GM12878 (cell line): ENCODE results near the gene OPCML. TPM values are rescaled to one million over a fixed set of nuclear protein-coding genes. Genes with fewer than 3 reads are reported as not detected.

Experiments
- ATAC-seq: fragments of 200-7000 bp; cut with Tn5 transposase; 3 replicates; pipeline ENCODE4 v1.9.1; 2020; ENCODE audit warnings: mild to moderate bottlenecking, moderate library complexity
- BruUV-seq: library from RNA; stranded (reverse); fragments of 400-500 nt; replicated peaks from 2 replicates; lab custom pipeline; 2021; lab: Mats Ljungman, UMichigan
- CTCF ChIA-PET: fragments of 300-600 bp; sonication (Branson Sonifier 250); formaldehyde crosslinking; extraction: SDS; loops from one replicate; lab custom pipeline; 2021; ENCODE audit warnings: inconsistent platforms; lab: Yijun Ruan, JAX
- POLR2A ChIA-PET: fragments of 350-600 bp; formaldehyde crosslinking; extraction: SDS; loops from one replicate; lab custom pipeline; 2021; ENCODE audit warnings: inconsistent platforms; lab: Charles Lee
- RAD21 ChIA-PET: fragments of 300-600 bp; sonication (Branson Sonifier 250); formaldehyde crosslinking; loops from one replicate; lab custom pipeline; 2023; ENCODE audit warnings: antibody characterized with exemption; ENCODE audit not compliant: unreplicated experiment; lab: Charles Lee
- SMC1A ChIA-PET: fragments of 300-600 bp; sonication (Branson Sonifier 250); formaldehyde crosslinking; loops from one replicate; lab custom pipeline; 2023; ENCODE audit not compliant: unreplicated experiment, uncharacterized antibody; lab: Charles Lee
- DNase-seq: peaks from one replicate; pipeline ENCODE4 v3.0.0-alpha.2; 2011; ENCODE audit warnings: low read depth, low spot score
- FAIRE-seq: peaks from 3 replicates; lab custom pipeline; 2011; peaks lifted over from hg19 to GRCh38; lab: Jason Lieb, UNC
- H2AFZ ChIP-seq: 2 replicates; pipeline ENCODE4 v1.6.0; 2011; ENCODE audit warnings: low read depth, low read length, control low read depth; ENCODE audit not compliant: control insufficient read depth
- H3K27ac ChIP-seq: 2 replicates; pipeline ENCODE4 v1.5.1; 2011; ENCODE audit warnings: control low read depth; ENCODE audit not compliant: control insufficient read depth, insufficient read depth
- H3K27me3 ChIP-seq, 2 experiments: replicated peaks in 1 of 2; 2 replicates each; pipeline versions ENCODE4 v1.6.0 to v1.6.1; 2011; ENCODE audit warnings: low read length in 1 of 2; ENCODE audit not compliant: control insufficient read depth in 2 of 2, insufficient read depth in 2 of 2
- H3K36me3 ChIP-seq, 2 experiments: 2 replicates each; pipeline ENCODE4 v1.5.1; 2011; ENCODE audit warnings: low read length in 1 of 2; ENCODE audit not compliant: control insufficient read depth in 2 of 2, insufficient read depth in 2 of 2
- H3K4me1 ChIP-seq: 2 replicates; pipeline ENCODE4 v1.6.1; 2011; ENCODE audit warnings: mild to moderate bottlenecking, low read length, moderate library complexity, mixed read lengths; ENCODE audit not compliant: control insufficient read depth, insufficient read depth
- H3K4me2 ChIP-seq: 2 replicates; pipeline ENCODE4 v1.6.0; 2011; ENCODE audit warnings: control low read depth; ENCODE audit not compliant: control insufficient read depth, insufficient read depth
- H3K4me3 ChIP-seq: fragments of 200-600 bp; sonication (generic); 2 replicates; pipeline ENCODE4 v1.5.1; 2016
- H3K79me2 ChIP-seq: 2 replicates; pipeline ENCODE4 v1.6.0; 2011; ENCODE audit warnings: low read length; ENCODE audit not compliant: control insufficient read depth, insufficient read depth
- H3K9ac ChIP-seq: 2 replicates; pipeline ENCODE4 v1.8.0; 2011; ENCODE audit warnings: low read length, control low read depth, mixed read lengths; ENCODE audit not compliant: control insufficient read depth, insufficient read depth
- H3K9me3 ChIP-seq: replicated peaks from 3 replicates; pipeline ENCODE4 v1.5.1; 2011; ENCODE audit warnings: mild to moderate bottlenecking, low read length; ENCODE audit not compliant: control insufficient read depth, insufficient read depth
- H4K20me1 ChIP-seq: 2 replicates; pipeline ENCODE4 v1.6.0; 2011; ENCODE audit not compliant: control insufficient read depth, insufficient read depth
- CEBPB ChIP-seq, 2 experiments: fragments of 150-350 bp in 1 of 2; IDR thresholded peaks; 2 replicates each; pipeline ENCODE4 v1.6.1; 2012 to 2014; ENCODE audit warnings: low read depth in 2 of 2, low read length in 2 of 2, borderline replicate concordance in 1 of 2, inconsistent platforms in 1 of 2
- CHD2 ChIP-seq: IDR thresholded peaks from 2 replicates; pipeline ENCODE4 v1.6.1; 2011; ENCODE audit warnings: low read depth, low read length, improper control_type of control experiment, borderline replicate concordance
- CREM ChIP-seq: IDR thresholded peaks from 2 replicates; pipeline ENCODE4 v1.6.1; 2014; ENCODE audit warnings: antibody characterized with exemption, low read depth
- EP300 ChIP-seq, 2 experiments: fragments of 150-350 bp in 1 of 2; IDR thresholded peaks; 2 replicates each; pipeline ENCODE4 v1.6.1; 2011 to 2012; ENCODE audit warnings: low read depth in 2 of 2, low read length in 2 of 2, borderline replicate concordance in 1 of 2, improper control_type of control experiment in 1 of 2, inconsistent platforms in 1 of 2; ENCODE audit not compliant: control insufficient read depth in 1 of 2
- GABPA ChIP-seq: IDR thresholded peaks from 2 replicates; pipeline ENCODE4 v1.6.1; 2014; ENCODE audit warnings: antibody characterized with exemption, low read depth, mild to moderate bottlenecking, inconsistent platforms
- HCFC1 ChIP-seq: fragments of 150-350 bp; IDR thresholded peaks from 2 replicates; pipeline ENCODE4 v1.6.1; 2014; ENCODE audit warnings: low read length
- KLF5 ChIP-seq: fragments of 450-650 bp; IDR thresholded peaks from 2 replicates; pipeline ENCODE4 v1.6.1; 2014; ENCODE audit warnings: mild to moderate bottlenecking; ENCODE audit not compliant: partially characterized antibody
- MXI1 ChIP-seq: fragments of 150-350 bp; IDR thresholded peaks from 2 replicates; pipeline ENCODE4 v1.6.1; 2011; ENCODE audit warnings: low read depth, mild to moderate bottlenecking, inconsistent platforms, low read length, improper control_type of control experiment
- MYB ChIP-seq: fragments of 150-350 bp; IDR thresholded peaks from 2 replicates; pipeline ENCODE4 v1.6.1; 2014; ENCODE audit warnings: mild to moderate bottlenecking, low read depth, low read length, borderline replicate concordance
- SPI1 ChIP-seq: IDR thresholded peaks from 2 replicates; pipeline ENCODE4 v1.6.1; 2011; ENCODE audit warnings: low read depth, mild to moderate bottlenecking, low read length, moderate library complexity, borderline replicate concordance; ENCODE audit not compliant: insufficient read depth
- TARDBP ChIP-seq: IDR thresholded peaks from 2 replicates; pipeline ENCODE4 v1.6.1; 2016; ENCODE audit warnings: borderline replicate concordance
- WRNIP1 ChIP-seq: IDR thresholded peaks from 2 replicates; pipeline ENCODE4 v1.6.1; 2011; ENCODE audit warnings: low read depth, low read length, improper control_type of control experiment, borderline replicate concordance
- WGBS: methylation state at CpG from one replicate; pipeline ENCODE4 v1.1.6; 2016; ENCODE audit warnings: low lambda C conversion rate; ENCODE audit not compliant: insufficient replicate concordance, insufficient coverage; ENCODE audit errors: missing lambda C conversion rate; 5-methylcytosine and 5-hydroxymethylcytosine counted together
- in situ Hi-C: fragments of 300-500 bp; cut with MboI; formaldehyde crosslinking; loops from 9 replicates; pipeline ENCODE4 v1.14.3; 2018; ENCODE audit warnings: mixed read lengths
- intact Hi-C: fragments of 100-400 bp; cut with micrococcal nuclease; formaldehyde crosslinking; loops from one replicate; pipeline ENCODE4 v1.14.2; 2022; ENCODE audit not compliant: unreplicated experiment
- polyA plus RNA-seq, 11 experiments: library from polyadenylated mRNA; depleted of rRNA in 4 of 11; unstranded in 6 of 11; stranded (reverse) in 5 of 11; fragments of >200 nt; fragmentation: Nextera tagmentation in 4 of 11; fragmentation: Illumina TruSeq in 1 of 11; extraction: Ambion mirVana in 4 of 11; extraction: Trizol in 1 of 11; gene quantifications; 1 replicate in 1 of 11; 2 replicates in 10 of 11; pipeline versions ENCODE4 v1.2.1 to v1.2.3, GENCODE V29; 2011 to 2016; ENCODE audit warnings: inconsistent platforms in 2 of 11, missing spikeins in 2 of 11, low read depth in 1 of 11
- total RNA-seq, 4 experiments: library from RNA; depleted of rRNA in 3 of 4; stranded (reverse); fragments of >200 nt in 3 of 4; fragmentation: Illumina TruSeq in 1 of 4; extraction: Trizol in 1 of 4; gene quantifications; 2 replicates each; pipeline versions ENCODE4 v1.2.1 to v1.2.3, GENCODE V29; 2013 to 2021
- TF ChIP-seq, protein P1 (sequence below): fragments of 450-650 bp; IDR thresholded peaks from 2 replicates; pipeline ENCODE4 v1.6.1; 2017; ENCODE audit warnings: mild to moderate bottlenecking
- TF ChIP-seq, protein P2 (sequence below): IDR thresholded peaks from 2 replicates; pipeline ENCODE4 v1.6.1; 2011; ENCODE audit warnings: borderline replicate concordance, low read depth, mild to moderate bottlenecking, moderate library complexity, mixed read lengths, low read length; ENCODE audit not compliant: insufficient read depth; ENCODE audit errors: extremely low read length
- TF ChIP-seq, protein P3 (sequence below): IDR thresholded peaks from 2 replicates; pipeline ENCODE4 v1.6.1; 2011; ENCODE audit warnings: mild to moderate bottlenecking, low read depth, low read length, moderate library complexity; ENCODE audit not compliant: insufficient replicate concordance
- TF ChIP-seq, protein P4 (sequence below): fragments of 450-650 bp; IDR thresholded peaks from 2 replicates; pipeline ENCODE4 v1.6.1; 2016; ENCODE audit warnings: mild to moderate bottlenecking

The OPCML gene
- total and polyA plus RNA-seq, 10 of the 15 experiments (the other 5 are each of a cell fraction or from before 2014, with no cell fraction given) = 0.84 TPM; not detected in 9

DNA sequence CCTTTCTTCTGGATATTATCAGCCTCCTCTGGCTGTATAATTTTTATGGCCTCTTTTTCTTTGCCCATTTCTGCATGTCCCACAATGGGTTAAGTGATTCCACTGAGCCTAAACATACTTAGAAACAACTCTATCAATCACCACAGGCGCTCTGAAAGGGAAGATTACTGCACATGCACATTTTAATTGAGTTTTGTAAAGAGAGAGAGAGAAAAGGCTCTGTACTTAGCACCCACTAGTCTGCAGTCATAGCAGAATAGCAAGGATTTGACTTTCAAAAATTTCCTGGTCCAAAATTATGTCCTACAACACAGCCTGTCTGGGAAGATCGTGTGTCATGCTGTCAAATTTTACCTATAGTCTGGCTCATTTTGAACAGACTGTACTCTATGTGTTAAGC is 758.5 kb downstream of the OPCML start (continued):
- no peak for TF ChIP-seq CHD2
- TF ChIP-seq, protein P1, sequence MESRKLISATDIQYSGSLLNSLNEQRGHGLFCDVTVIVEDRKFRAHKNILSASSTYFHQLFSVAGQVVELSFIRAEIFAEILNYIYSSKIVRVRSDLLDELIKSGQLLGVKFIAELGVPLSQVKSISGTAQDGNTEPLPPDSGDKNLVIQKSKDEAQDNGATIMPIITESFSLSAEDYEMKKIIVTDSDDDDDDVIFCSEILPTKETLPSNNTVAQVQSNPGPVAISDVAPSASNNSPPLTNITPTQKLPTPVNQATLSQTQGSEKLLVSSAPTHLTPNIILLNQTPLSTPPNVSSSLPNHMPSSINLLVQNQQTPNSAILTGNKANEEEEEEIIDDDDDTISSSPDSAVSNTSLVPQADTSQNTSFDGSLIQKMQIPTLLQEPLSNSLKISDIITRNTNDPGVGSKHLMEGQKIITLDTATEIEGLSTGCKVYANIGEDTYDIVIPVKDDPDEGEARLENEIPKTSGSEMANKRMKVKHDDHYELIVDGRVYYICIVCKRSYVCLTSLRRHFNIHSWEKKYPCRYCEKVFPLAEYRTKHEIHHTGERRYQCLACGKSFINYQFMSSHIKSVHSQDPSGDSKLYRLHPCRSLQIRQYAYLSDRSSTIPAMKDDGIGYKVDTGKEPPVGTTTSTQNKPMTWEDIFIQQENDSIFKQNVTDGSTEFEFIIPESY = no peak
- no peak for TF ChIP-seq GABPA

DNA sequence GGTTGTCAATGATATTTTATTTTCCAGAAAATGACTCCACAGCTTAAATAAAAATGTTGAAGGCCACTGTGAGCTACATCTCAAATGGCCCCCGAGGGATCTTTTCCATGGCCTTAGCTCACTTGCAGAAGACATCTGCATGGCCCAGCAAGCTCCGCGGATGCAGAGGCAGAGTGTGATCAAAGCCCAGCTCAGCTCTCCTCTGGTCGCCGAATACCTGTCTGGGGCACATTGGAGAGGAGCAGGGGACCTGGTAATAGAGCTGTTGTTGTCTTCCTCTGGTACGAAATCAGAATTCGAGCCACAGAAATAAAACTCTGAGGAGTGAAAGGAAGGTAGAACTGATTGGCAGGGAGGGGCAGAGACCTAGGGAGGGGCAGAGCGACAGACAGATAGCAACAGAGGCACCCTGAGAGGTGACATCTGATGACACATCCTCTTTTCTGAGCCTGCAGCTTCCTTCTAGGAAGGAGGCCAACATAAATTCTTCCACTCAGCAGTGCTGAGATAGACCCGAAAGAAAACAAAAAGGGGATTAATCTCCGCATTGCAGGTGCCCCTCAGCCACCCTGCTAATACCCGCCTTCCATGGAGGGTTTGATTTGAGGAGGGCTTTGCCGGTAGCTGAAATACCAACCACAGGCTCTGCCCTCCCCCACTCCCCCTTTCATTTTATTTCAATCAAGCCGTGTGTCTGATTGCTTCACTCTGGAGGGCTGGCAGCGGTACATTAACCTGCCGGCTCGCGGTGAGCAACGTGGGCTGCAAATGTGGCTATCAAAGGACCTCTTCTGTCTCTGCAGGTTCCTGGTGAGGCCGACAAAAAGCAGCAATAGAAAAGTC is 759.4 kb downstream of the OPCML start:
- no peak for FAIRE-seq
- SMC1A ChIA-PET = no interaction called here
- TF ChIP-seq MYB = no peak
- TF ChIP-seq, protein P2, sequence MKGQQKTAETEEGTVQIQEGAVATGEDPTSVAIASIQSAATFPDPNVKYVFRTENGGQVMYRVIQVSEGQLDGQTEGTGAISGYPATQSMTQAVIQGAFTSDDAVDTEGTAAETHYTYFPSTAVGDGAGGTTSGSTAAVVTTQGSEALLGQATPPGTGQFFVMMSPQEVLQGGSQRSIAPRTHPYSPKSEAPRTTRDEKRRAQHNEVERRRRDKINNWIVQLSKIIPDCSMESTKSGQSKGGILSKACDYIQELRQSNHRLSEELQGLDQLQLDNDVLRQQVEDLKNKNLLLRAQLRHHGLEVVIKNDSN = no peak
- TF ChIP-seq WRNIP1 = no peak
- no peak for TF ChIP-seq HCFC1
- TF ChIP-seq KLF5 = no peak
- no peak for TF ChIP-seq EP300 (IDR thresholded peaks at IDR 0.05; ENCODE audit: borderline replicate concordance in 1 of 2, control insufficient read depth in 1 of 2, low read depth in 2 of 2, low read length in 2 of 2)
- TF ChIP-seq TARDBP = no peak
- TF ChIP-seq MXI1 = no peak
- no peak for TF ChIP-seq CREM
- TF ChIP-seq, protein P3, sequence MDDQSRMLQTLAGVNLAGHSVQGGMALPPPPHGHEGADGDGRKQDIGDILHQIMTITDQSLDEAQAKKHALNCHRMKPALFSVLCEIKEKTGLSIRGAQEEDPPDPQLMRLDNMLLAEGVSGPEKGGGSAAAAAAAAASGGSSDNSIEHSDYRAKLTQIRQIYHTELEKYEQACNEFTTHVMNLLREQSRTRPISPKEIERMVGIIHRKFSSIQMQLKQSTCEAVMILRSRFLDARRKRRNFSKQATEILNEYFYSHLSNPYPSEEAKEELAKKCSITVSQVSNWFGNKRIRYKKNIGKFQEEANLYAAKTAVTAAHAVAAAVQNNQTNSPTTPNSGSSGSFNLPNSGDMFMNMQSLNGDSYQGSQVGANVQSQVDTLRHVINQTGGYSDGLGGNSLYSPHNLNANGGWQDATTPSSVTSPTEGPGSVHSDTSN = no peak
- TF ChIP-seq, protein P4, sequence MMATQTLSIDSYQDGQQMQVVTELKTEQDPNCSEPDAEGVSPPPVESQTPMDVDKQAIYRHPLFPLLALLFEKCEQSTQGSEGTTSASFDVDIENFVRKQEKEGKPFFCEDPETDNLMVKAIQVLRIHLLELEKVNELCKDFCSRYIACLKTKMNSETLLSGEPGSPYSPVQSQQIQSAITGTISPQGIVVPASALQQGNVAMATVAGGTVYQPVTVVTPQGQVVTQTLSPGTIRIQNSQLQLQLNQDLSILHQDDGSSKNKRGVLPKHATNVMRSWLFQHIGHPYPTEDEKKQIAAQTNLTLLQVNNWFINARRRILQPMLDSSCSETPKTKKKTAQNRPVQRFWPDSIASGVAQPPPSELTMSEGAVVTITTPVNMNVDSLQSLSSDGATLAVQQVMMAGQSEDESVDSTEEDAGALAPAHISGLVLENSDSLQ = no peak
- no peak for TF ChIP-seq SPI1
- TF ChIP-seq CHD2 = no peak
- no peak for TF ChIP-seq CEBPB (IDR thresholded peaks at IDR 0.05; ENCODE audit: borderline replicate concordance in 1 of 2, low read depth in 2 of 2, low read length in 2 of 2)

More for the DNA sequence above, 759.4 kb downstream of the OPCML start:
- ATAC-seq = no peak
- ChIA-PET CTCF (no interaction called here), POLR2A (no interaction called here), RAD21 (no interaction called here)
- Histone ChIP-seq H3K79me2 (no peaks in the 10 kb centered on the region), H3K36me3 (no peaks in the 10 kb centered on the region), H3K27me3 (no peaks in the 10 kb centered on the region; a peak in 1 of 4 replicates), H4K20me1 (no peaks in the 10 kb centered on the region), H3K4me2 (no peak overlapping the region), H2AFZ (no peak overlapping the region), H3K4me1 (no peaks in the 10 kb centered on the region), H3K9me3 (no peaks in the 10 kb centered on the region), H3K27ac (no peak overlapping the region), H3K9ac (no peak overlapping the region), H3K4me3 (no peak overlapping the region)
- 38% methylated on average over 14 of the region's 19 CpGs for WGBS
- in situ Hi-C loops (no loop called here), intact Hi-C loops (no loop called here)
- no TSS peak for BruUV-seq
- no peak for DNase-seq
